ENCODE measurements around the gene GLT8D1. TPM values are rescaled to one million over a fixed set of nuclear protein-coding genes. Genes with fewer than 3 reads are reported as not detected.

The GLT8D1 gene
- total RNA-seq, 1 donor, result 7.6 TPM

- Histone ChIP-seq H3K4me1 (ENCODE audit: insufficient read depth, low read length) (peaks cover 34% of the 10 kb centered on the region), H3K9me3 (ENCODE audit: low read depth, low read length) (no peaks in the 10 kb centered on the region), H3K4me3 (ENCODE audit: low read length) (no peak overlapping the region), H3K27me3 (ENCODE audit: insufficient read depth, low read length) (no peaks in the 10 kb centered on the region)
Measured at GRCh38 chr3:52721002-52721729, 15.6 kb upstream of the GLT8D1 start.

GRCh38 chr3:52719618-52720017, 14.0 kb upstream of the GLT8D1 start:
- Histone ChIP-seq H3K4me3 (ENCODE audit: low read length) (no peak overlapping the region), H3K27me3 (ENCODE audit: insufficient read depth, low read length) (no peaks in the 10 kb centered on the region), H3K4me1 (ENCODE audit: insufficient read depth, low read length) (peaks cover 34% of the 10 kb centered on the region), H3K9me3 (ENCODE audit: low read depth, low read length) (no peaks in the 10 kb centered on the region)

- Histone ChIP-seq H3K27me3 (ENCODE audit: insufficient read depth, low read length) (no peaks in the 10 kb centered on the region), H3K9me3 (ENCODE audit: low read depth, low read length) (no peaks in the 10 kb centered on the region), H3K4me1 (ENCODE audit: insufficient read depth, low read length) (peaks cover 12% of the 10 kb centered on the region), H3K4me3 (ENCODE audit: low read length) (no peak overlapping the region)
Measured at GRCh38 chr3:52715714-52716305, 10.2 kb upstream of the GLT8D1 start.

- no peaks in the 10 kb centered on the region for H3K27me3 ChIP-seq (ENCODE audit: insufficient read depth, low read length)
- no peak overlapping the region for H3K4me3 ChIP-seq (ENCODE audit: low read length)
- H3K9me3 ChIP-seq (ENCODE audit: low read depth, low read length), result no peaks in the 10 kb centered on the region
- peaks cover 10% of the 10 kb centered on the region for H3K4me1 ChIP-seq (ENCODE audit: insufficient read depth, low read length)
Measured at GRCh38 chr3:52714335-52715302, 9.0 kb upstream of the GLT8D1 start.

GRCh38 chr3:52712291-52713212, 7.0 kb upstream of the GLT8D1 start:
- Histone ChIP-seq H3K4me3 (ENCODE audit: low read length) (no peak overlapping the region), H3K27me3 (ENCODE audit: insufficient read depth, low read length) (no peaks in the 10 kb centered on the region), H3K9me3 (ENCODE audit: low read depth, low read length) (no peaks in the 10 kb centered on the region), H3K4me1 (ENCODE audit: insufficient read depth, low read length) (peaks cover 22% of the 10 kb centered on the region)

- H3K4me3 ChIP-seq (ENCODE audit: low read length), result no peak overlapping the region
- peaks cover 36% of the 10 kb centered on the region for H3K4me1 ChIP-seq (ENCODE audit: insufficient read depth, low read length)
- no peaks in the 10 kb centered on the region for H3K27me3 ChIP-seq (ENCODE audit: insufficient read depth, low read length)
- no peaks in the 10 kb centered on the region for H3K9me3 ChIP-seq (ENCODE audit: low read depth, low read length)
Measured at GRCh38 chr3:52710512-52710911, 4.9 kb upstream of the GLT8D1 start.

GRCh38 chr3:52707585-52707984, 2.0 kb upstream of the GLT8D1 start:
- H3K9me3 ChIP-seq (ENCODE audit: low read depth, low read length), result no peaks in the 10 kb centered on the region
- H3K4me3 ChIP-seq (ENCODE audit: low read length), result no peak overlapping the region
- H3K4me1 ChIP-seq (ENCODE audit: insufficient read depth, low read length), result peaks cover 55% of the 10 kb centered on the region
- no peaks in the 10 kb centered on the region for H3K27me3 ChIP-seq (ENCODE audit: insufficient read depth, low read length)

GRCh38 chr3:52705438-52705687, 228 bp downstream of the GLT8D1 start:
- H3K4me1 ChIP-seq (ENCODE audit: insufficient read depth, low read length), result peaks cover 53% of the 10 kb centered on the region
- H3K4me3 ChIP-seq (ENCODE audit: low read length), result peak overlapping the region; percentile 95
- no peaks in the 10 kb centered on the region for H3K9me3 ChIP-seq (ENCODE audit: low read depth, low read length)
- no peaks in the 10 kb centered on the region for H3K27me3 ChIP-seq (ENCODE audit: insufficient read depth, low read length)

- Histone ChIP-seq H3K4me3 (ENCODE audit: low read length) (peak overlapping the region; percentile 95), H3K27me3 (ENCODE audit: insufficient read depth, low read length) (no peaks in the 10 kb centered on the region), H3K4me1 (ENCODE audit: insufficient read depth, low read length) (peaks cover 47% of the 10 kb centered on the region), H3K9me3 (ENCODE audit: low read depth, low read length) (no peaks in the 10 kb centered on the region)
Measured at GRCh38 chr3:52704611-52705437, 767 bp downstream of the GLT8D1 start.

- H3K27me3 ChIP-seq (ENCODE audit: insufficient read depth, low read length), result no peaks in the 10 kb centered on the region
- no peaks in the 10 kb centered on the region for H3K9me3 ChIP-seq (ENCODE audit: low read depth, low read length)
- peaks cover 38% of the 10 kb centered on the region for H3K4me1 ChIP-seq (ENCODE audit: insufficient read depth, low read length)
- no peak overlapping the region for H3K4me3 ChIP-seq (ENCODE audit: low read length)
Measured at GRCh38 chr3:52703341-52703740, 2.2 kb downstream of the GLT8D1 start.

- Histone ChIP-seq H3K4me1 (ENCODE audit: insufficient read depth, low read length) (peaks cover 4% of the 10 kb centered on the region), H3K27me3 (ENCODE audit: insufficient read depth, low read length) (no peaks in the 10 kb centered on the region), H3K4me3 (ENCODE audit: low read length) (no peak overlapping the region), H3K9me3 (ENCODE audit: low read depth, low read length) (no peaks in the 10 kb centered on the region)
Measured at GRCh38 chr3:52697632-52697965, 8.0 kb downstream of the GLT8D1 start.

- no peaks in the 10 kb centered on the region for H3K9me3 ChIP-seq (ENCODE audit: low read depth, low read length)
- no peaks in the 10 kb centered on the region for H3K27me3 ChIP-seq (ENCODE audit: insufficient read depth, low read length)
- peaks cover 4% of the 10 kb centered on the region for H3K4me1 ChIP-seq (ENCODE audit: insufficient read depth, low read length)
- H3K4me3 ChIP-seq (ENCODE audit: low read length), result no peak overlapping the region
Measured at GRCh38 chr3:52696830-52697631, 8.6 kb downstream of the GLT8D1 start.

- H3K4me3 ChIP-seq (ENCODE audit: low read length), result no peak overlapping the region
- H3K4me1 ChIP-seq (ENCODE audit: insufficient read depth, low read length), result peaks cover 4% of the 10 kb centered on the region
- H3K27me3 ChIP-seq (ENCODE audit: insufficient read depth, low read length), result no peaks in the 10 kb centered on the region
- no peaks in the 10 kb centered on the region for H3K9me3 ChIP-seq (ENCODE audit: low read depth, low read length)
Measured at GRCh38 chr3:52695798-52696671, 9.6 kb downstream of the GLT8D1 start.

Data from mononuclear cell (primary cell).